ENCODE results near the gene AJAP1. TPM values are rescaled to one million over a fixed set of nuclear protein-coding genes. Genes with fewer than 3 reads are reported as not detected.

Gene AJAP1
- total RNA-seq, 6 experiments from 2014 or later, result not detected

DNA sequence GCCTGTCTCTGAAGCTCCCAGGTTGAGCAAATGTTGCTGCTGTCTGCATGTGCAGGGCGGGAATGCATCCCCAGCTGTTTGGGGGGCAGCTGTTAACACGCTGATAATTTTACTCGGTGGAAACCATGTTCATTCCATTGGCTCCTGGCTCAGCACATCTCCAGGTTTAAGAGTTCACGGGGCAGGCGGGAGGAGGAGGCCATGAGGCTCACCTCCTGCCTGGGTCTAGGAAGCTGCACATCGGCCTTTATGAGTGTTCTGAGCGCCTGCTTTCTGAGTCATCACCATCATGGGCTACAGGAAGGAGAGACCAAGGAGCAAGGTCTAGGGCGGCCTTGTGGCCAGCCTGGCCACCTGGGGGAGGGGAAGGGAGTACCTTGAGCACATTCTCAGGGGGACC is 29.7 kb downstream of the AJAP1 start:
- DNase-seq, result no peak
- peaks cover 47% of the 10 kb centered on the region for H3K9me3 Mint-ChIP-seq
- no peak overlapping the region for H3K27ac Mint-ChIP-seq
- no peak overlapping the region for H3K4me3 Mint-ChIP-seq
- TF ChIP-seq, protein P1, sequence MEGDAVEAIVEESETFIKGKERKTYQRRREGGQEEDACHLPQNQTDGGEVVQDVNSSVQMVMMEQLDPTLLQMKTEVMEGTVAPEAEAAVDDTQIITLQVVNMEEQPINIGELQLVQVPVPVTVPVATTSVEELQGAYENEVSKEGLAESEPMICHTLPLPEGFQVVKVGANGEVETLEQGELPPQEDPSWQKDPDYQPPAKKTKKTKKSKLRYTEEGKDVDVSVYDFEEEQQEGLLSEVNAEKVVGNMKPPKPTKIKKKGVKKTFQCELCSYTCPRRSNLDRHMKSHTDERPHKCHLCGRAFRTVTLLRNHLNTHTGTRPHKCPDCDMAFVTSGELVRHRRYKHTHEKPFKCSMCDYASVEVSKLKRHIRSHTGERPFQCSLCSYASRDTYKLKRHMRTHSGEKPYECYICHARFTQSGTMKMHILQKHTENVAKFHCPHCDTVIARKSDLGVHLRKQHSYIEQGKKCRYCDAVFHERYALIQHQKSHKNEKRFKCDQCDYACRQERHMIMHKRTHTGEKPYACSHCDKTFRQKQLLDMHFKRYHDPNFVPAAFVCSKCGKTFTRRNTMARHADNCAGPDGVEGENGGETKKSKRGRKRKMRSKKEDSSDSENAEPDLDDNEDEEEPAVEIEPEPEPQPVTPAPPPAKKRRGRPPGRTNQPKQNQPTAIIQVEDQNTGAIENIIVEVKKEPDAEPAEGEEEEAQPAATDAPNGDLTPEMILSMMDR (IDR thresholded peaks at IDR 0.05), result no peak
- H3K36me3 Mint-ChIP-seq (ENCODE audit: low read depth), result peaks cover 11% of the 10 kb centered on the region
- no peaks in the 10 kb centered on the region for H3K4me1 Mint-ChIP-seq (ENCODE audit: low read depth)
- no peaks in the 10 kb centered on the region; the same call in 1 of the 2 replicates for H3K27me3 Mint-ChIP-seq (ENCODE audit: insufficient read depth)

DNA sequence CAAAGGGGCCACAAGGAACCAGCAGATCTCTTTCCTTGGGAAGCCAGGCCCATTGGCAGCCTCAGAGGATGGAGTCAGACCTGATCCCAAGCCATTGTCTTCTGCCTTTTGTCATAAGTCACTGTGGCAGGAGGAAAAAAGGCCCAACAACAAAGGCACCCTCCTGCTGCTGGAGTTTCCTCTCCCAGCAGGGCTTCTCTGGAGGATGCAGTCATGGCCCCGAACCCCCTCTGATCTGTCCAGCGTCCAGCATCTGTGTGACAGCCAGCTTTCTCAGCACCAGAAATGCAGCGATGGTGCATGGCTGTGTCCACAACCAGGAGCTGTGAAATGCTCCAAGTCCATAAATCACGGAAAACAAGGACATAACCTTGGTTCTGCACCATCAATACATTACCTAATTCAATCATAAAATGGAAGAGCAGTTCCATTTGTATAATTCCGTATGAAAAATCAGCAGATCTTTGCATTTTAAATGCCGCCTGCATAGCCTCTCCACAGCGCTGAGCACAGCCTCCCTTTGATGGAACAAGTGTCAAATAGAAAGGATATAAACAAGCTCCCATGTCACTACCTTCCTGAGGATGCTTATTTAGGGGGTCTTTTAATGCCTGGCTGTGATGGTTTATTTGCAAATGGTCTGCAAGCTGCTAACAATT is 30.6 kb downstream of the AJAP1 start:
- Mint-ChIP-seq H3K27ac (no peak overlapping the region), H3K9me3 (peaks cover 46% of the 10 kb centered on the region), H3K4me1 (ENCODE audit: low read depth) (no peaks in the 10 kb centered on the region), H3K36me3 (ENCODE audit: low read depth) (peaks cover 11% of the 10 kb centered on the region), H3K27me3 (ENCODE audit: insufficient read depth) (no peaks in the 10 kb centered on the region; the same call in 1 of the 2 replicates), H3K4me3 (no peak overlapping the region)
- no peak for DNase-seq
- TF ChIP-seq, protein P1 (IDR thresholded peaks at IDR 0.05), result no peak

DNA sequence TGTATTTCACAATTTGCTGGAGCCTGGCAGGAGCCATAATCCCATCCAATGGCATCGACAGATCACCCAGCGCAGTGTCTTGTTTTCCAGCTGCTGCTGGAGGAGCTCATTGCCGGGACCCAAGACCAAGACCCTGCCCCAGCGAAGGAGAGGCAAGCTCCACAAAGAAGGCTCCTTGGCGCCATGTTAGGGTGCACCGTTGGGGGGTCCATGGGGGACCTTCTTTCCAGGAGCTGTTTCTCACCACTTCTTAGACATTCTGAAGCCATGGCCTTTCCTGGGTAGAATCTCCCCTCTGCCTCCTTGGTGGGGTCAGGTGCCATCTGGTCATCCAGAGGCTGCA is 31.1 kb downstream of the AJAP1 start:
- TF ChIP-seq, protein P1 (IDR thresholded peaks at IDR 0.05), result no peak
- Mint-ChIP-seq H3K27ac (no peak overlapping the region), H3K27me3 (ENCODE audit: insufficient read depth) (no peaks in the 10 kb centered on the region; the same call in 1 of the 2 replicates), H3K9me3 (peaks cover 44% of the 10 kb centered on the region), H3K4me3 (no peak overlapping the region), H3K36me3 (ENCODE audit: low read depth) (peaks cover 11% of the 10 kb centered on the region), H3K4me1 (ENCODE audit: low read depth) (no peaks in the 10 kb centered on the region)
- DNase-seq, result no peak

DNA sequence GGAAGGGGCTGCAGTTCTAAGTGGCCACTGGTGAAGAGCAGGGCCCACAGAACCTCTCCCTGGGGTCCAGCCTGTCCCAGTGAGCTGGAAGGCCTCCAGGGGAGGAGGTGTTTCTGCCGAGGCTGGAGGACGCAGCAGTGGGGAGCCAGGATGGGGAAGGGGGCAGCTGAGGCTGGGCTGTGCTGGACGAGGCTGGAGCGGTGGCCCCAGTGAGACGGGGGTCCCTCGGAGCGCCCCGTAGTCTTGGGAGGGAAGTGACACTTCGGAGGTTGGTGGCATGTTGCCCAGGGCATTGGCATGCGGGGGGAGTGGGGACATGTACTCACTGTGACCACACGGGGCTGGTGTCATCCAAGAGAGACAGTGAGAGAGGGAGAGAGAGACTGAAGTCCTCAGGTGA is 33.5 kb downstream of the AJAP1 start:
- H3K27me3 Mint-ChIP-seq (ENCODE audit: insufficient read depth), result no peaks in the 10 kb centered on the region; the same call in 1 of the 2 replicates
- DNase-seq, result no peak
- no peak overlapping the region for H3K4me3 Mint-ChIP-seq
- no peak overlapping the region for H3K27ac Mint-ChIP-seq
- peaks cover 11% of the 10 kb centered on the region for H3K36me3 Mint-ChIP-seq (ENCODE audit: low read depth)
- H3K4me1 Mint-ChIP-seq (ENCODE audit: low read depth), result no peaks in the 10 kb centered on the region
- TF ChIP-seq, protein P1 (IDR thresholded peaks at IDR 0.05), result no peak
- peaks cover 43% of the 10 kb centered on the region for H3K9me3 Mint-ChIP-seq

DNA sequence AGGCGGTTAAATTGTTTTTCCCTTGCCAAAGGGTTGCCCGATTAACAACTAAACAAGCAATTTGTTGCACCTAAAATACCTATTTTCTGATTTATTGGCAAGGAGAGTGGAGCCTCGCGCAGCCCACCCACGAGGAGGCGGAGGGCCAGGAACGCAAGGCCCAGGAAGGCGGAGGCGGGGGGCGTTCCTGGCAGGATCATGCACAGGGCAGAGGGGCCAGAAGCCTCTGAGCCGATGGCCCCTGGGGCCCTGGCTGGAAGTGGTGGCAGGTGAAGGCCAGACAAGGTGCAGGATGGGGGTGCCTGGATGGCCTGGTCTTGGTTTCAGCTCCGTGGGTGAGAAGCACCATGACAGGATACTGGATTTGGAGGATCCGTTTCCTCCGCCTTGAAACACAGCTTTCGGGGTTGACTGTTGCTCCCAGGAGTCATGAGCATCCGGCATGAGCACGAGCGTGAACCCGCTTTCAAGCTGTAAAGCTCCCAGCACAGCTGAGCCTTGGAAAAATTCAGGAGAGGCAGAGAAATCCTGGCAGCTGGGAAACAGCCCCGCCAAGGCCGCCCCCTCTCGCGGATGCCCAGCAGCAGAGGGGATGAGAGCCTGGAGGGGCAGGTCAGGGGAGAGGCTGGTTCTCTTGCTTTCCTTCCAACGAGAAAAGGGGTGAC is 35.0 kb downstream of the AJAP1 start:
- H3K9me3 Mint-ChIP-seq, result peaks cover 50% of the 10 kb centered on the region
- no peak for DNase-seq
- TF ChIP-seq, protein P1 (IDR thresholded peaks at IDR 0.05), result no peak
- no peak overlapping the region for H3K27ac Mint-ChIP-seq
- peaks cover 11% of the 10 kb centered on the region for H3K36me3 Mint-ChIP-seq (ENCODE audit: low read depth)
- H3K27me3 Mint-ChIP-seq (ENCODE audit: insufficient read depth), result no peaks in the 10 kb centered on the region; the same call in 1 of the 2 replicates
- H3K4me1 Mint-ChIP-seq (ENCODE audit: low read depth), result no peaks in the 10 kb centered on the region
- no peak overlapping the region for H3K4me3 Mint-ChIP-seq
